Progenitor cell of endocrine pancreas (in vitro differentiated cells): Measurements from ENCODE around the gene LRRC32. TPM values are rescaled to one million over a fixed set of nuclear protein-coding genes. Genes with fewer than 3 reads are reported as not detected.

Experiments
- DNase-seq: peaks from one replicate; pipeline ENCODE4 v3.0.0; 2021; ENCODE audit warnings: low spot score; ENCODE audit not compliant: unreplicated experiment
- H3K27ac Mint-ChIP-seq: 2 replicates; pipeline ENCODE4 v1.8.0; 2021; ENCODE audit warnings: mild to moderate bottlenecking, moderate library complexity, mixed read lengths
- H3K27me3 Mint-ChIP-seq: 2 replicates; pipeline ENCODE4 v1.8.0; 2021; ENCODE audit warnings: mixed read lengths
- H3K36me3 Mint-ChIP-seq: 2 replicates; pipeline ENCODE4 v1.8.0; 2022; ENCODE audit warnings: mixed read lengths; ENCODE audit not compliant: insufficient read depth
- H3K4me1 Mint-ChIP-seq: 2 replicates; pipeline ENCODE4 v1.8.0; 2021; ENCODE audit warnings: low read depth, mixed read lengths
- H3K4me3 Mint-ChIP-seq: 2 replicates; pipeline ENCODE4 v1.8.0; 2021; ENCODE audit warnings: low read depth, mild to moderate bottlenecking, moderate library complexity, mixed read lengths
- H3K9me3 Mint-ChIP-seq: 2 replicates; pipeline ENCODE4 v1.8.0; 2021; ENCODE audit warnings: low read depth, mixed read lengths
- CTCF ChIP-seq: fragments of 200-600 bp; sonication (generic); IDR thresholded peaks from one replicate; pipeline ENCODE4 v1.5.0; 2021; ENCODE audit warnings: antibody characterized with exemption, mild to moderate bottlenecking; ENCODE audit not compliant: unreplicated experiment
- total RNA-seq: library from RNA; stranded (reverse); gene quantifications from 2 replicates; pipeline ENCODE4 v1.2.1, GENCODE V29; 2021

The LRRC32 gene
- total RNA-seq, 1 donor from 2014 or later, result 0.14 TPM

- Mint-ChIP-seq H3K27ac (no peak overlapping the region), H3K27me3 (no peaks in the 10 kb centered on the region), H3K4me1 (no peaks in the 10 kb centered on the region), H3K4me3 (no peak overlapping the region), H3K9me3 (peaks cover 7% of the 10 kb centered on the region), H3K36me3 (no peaks in the 10 kb centered on the region)
- no peak for TF ChIP-seq CTCF
- DNase-seq, result no peak
Observed at GRCh38 chr11:76616676-76617552, 53.6 kb downstream of the LRRC32 start.

DNA sequence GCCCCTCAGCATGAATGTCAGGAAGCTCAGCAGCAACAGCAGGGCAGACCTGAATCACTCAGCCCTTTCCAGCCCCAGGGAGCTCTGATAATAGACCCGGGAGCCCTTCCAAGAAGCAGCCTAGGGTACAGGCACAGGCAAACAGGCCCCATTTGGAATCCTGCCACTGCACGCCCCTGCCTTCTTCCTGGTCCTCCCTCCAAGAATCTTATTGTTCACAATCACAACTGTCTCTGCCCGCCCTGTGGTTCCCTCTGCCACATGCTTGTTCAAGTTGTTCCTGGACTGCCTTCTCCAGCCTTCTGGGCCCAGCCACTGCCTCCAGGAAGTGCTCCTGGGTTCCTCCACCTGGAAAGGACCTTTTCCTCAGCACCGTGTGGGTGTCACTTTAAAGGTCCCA lies 54.6 kb downstream of the LRRC32 start:
- no peak for TF ChIP-seq CTCF
- no peak overlapping the region for H3K4me3 Mint-ChIP-seq
- H3K9me3 Mint-ChIP-seq, result peaks cover 7% of the 10 kb centered on the region
- no peaks in the 10 kb centered on the region for H3K27me3 Mint-ChIP-seq
- DNase-seq, result no peak
- H3K27ac Mint-ChIP-seq, result no peak overlapping the region
- no peaks in the 10 kb centered on the region for H3K36me3 Mint-ChIP-seq
- no peaks in the 10 kb centered on the region for H3K4me1 Mint-ChIP-seq

GRCh38 chr11:76614471-76615179 lies 55.9 kb downstream of the LRRC32 start:
- Mint-ChIP-seq H3K4me3 (no peak overlapping the region), H3K4me1 (no peaks in the 10 kb centered on the region), H3K9me3 (peaks cover 7% of the 10 kb centered on the region), H3K27ac (no peak overlapping the region), H3K36me3 (no peaks in the 10 kb centered on the region), H3K27me3 (no peaks in the 10 kb centered on the region)
- TF ChIP-seq CTCF, result no peak
- no peak for DNase-seq

- no peak overlapping the region for H3K4me3 Mint-ChIP-seq
- no peak overlapping the region for H3K27ac Mint-ChIP-seq
- no peak for DNase-seq
- no peaks in the 10 kb centered on the region for H3K4me1 Mint-ChIP-seq
- H3K9me3 Mint-ChIP-seq, result peaks cover 7% of the 10 kb centered on the region
- no peaks in the 10 kb centered on the region for H3K36me3 Mint-ChIP-seq
- TF ChIP-seq CTCF, result no peak
- no peaks in the 10 kb centered on the region for H3K27me3 Mint-ChIP-seq
Observed at GRCh38 chr11:76613901-76614300, 56.6 kb downstream of the LRRC32 start.

GRCh38 chr11:76612226-76612625 lies 58.3 kb downstream of the LRRC32 start:
- TF ChIP-seq CTCF, result no peak
- H3K27me3 Mint-ChIP-seq, result no peaks in the 10 kb centered on the region
- no peaks in the 10 kb centered on the region for H3K36me3 Mint-ChIP-seq
- H3K9me3 Mint-ChIP-seq, result peaks cover 6% of the 10 kb centered on the region
- DNase-seq, result no peak
- H3K4me3 Mint-ChIP-seq, result no peak overlapping the region
- no peaks in the 10 kb centered on the region for H3K4me1 Mint-ChIP-seq
- no peak overlapping the region for H3K27ac Mint-ChIP-seq
